Ishikawa (cell line): Measurements from ENCODE around the gene BIRC2.

ENCODE experiments used
- CEBPB ChIP-seq: IDR thresholded peaks from 2 replicates; pipeline ENCODE4 v1.6.1; 2012
- CREB1 ChIP-seq: IDR thresholded peaks from 2 replicates; pipeline ENCODE4 v1.6.1; 2012; ENCODE audit warnings: low read depth
- EGR1 ChIP-seq: IDR thresholded peaks from 2 replicates; pipeline ENCODE4 v1.6.1; 2012
- EP300 ChIP-seq: IDR thresholded peaks from 2 replicates; pipeline ENCODE4 v1.6.1; 2012; ENCODE audit warnings: borderline replicate concordance
- FOXM1 ChIP-seq: IDR thresholded peaks from 2 replicates; pipeline ENCODE4 v1.6.1; 2012; ENCODE audit warnings: low read depth, borderline replicate concordance
- NFIC ChIP-seq: IDR thresholded peaks from 2 replicates; pipeline ENCODE4 v1.6.1; 2012
- RAD21 ChIP-seq: IDR thresholded peaks from 2 replicates; pipeline ENCODE4 v1.6.1; 2012; ENCODE audit warnings: low read depth
- REST ChIP-seq: IDR thresholded peaks from 2 replicates; pipeline ENCODE4 v1.6.1; 2012; ENCODE audit warnings: low read depth, mild to moderate bottlenecking
- TAF1 ChIP-seq: IDR thresholded peaks from 2 replicates; pipeline ENCODE4 v1.6.1; 2012; ENCODE audit warnings: low read depth, mild to moderate bottlenecking
- TCF12 ChIP-seq: IDR thresholded peaks from 2 replicates; pipeline ENCODE4 v1.6.1; 2012; ENCODE audit warnings: low read depth
- TEAD4 ChIP-seq: IDR thresholded peaks from 2 replicates; pipeline ENCODE4 v1.6.1; 2012
- USF1 ChIP-seq: IDR thresholded peaks from 2 replicates; pipeline ENCODE4 v1.6.1; 2012
- YY1 ChIP-seq: IDR thresholded peaks from 2 replicates; pipeline ENCODE4 v1.6.1; 2012; ENCODE audit warnings: low read depth
- ZBTB7A ChIP-seq: IDR thresholded peaks from 2 replicates; pipeline ENCODE4 v1.6.1; 2012; ENCODE audit warnings: low read depth
- TF ChIP-seq, protein P1 (sequence below): IDR thresholded peaks from 2 replicates; pipeline ENCODE4 v1.6.1; 2012

Gene BIRC2

GRCh38 chr11:102346456-102346747 is 612 bp upstream of the BIRC2 start:
- TF ChIP-seq FOXM1 = no peak
- TF ChIP-seq REST = no peak
- no peak for TF ChIP-seq TCF12
- no peak for TF ChIP-seq YY1
- TF ChIP-seq, protein P1, sequence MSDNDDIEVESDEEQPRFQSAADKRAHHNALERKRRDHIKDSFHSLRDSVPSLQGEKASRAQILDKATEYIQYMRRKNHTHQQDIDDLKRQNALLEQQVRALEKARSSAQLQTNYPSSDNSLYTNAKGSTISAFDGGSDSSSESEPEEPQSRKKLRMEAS = no peak
- no peak for TF ChIP-seq USF1
- TF ChIP-seq EGR1 = no peak
- no peak for TF ChIP-seq CREB1
- no peak for TF ChIP-seq EP300
- TF ChIP-seq TAF1 = no peak
- no peak for TF ChIP-seq RAD21
- no peak for TF ChIP-seq NFIC
- no peak for TF ChIP-seq TEAD4
- TF ChIP-seq CEBPB = no peak
- no peak for TF ChIP-seq ZBTB7A

GRCh38 chr11:102347462-102348370 is 702 bp downstream of the BIRC2 start:
- TF ChIP-seq TAF1 (no peak), EP300 (no peak), ZBTB7A (peak; percentile 51; the same call in 1 of the 2 replicates), EGR1 (0 out of 2 replicates have a peak, but pooled peaks have one; percentile 33)

- TF ChIP-seq CREB1 (no peak), EP300 (no peak), CEBPB (no peak), YY1 (no peak), REST (no peak), TEAD4 (no peak), USF1 (no peak), TAF1 (no peak), RAD21 (no peak), NFIC (no peak), TCF12 (no peak)
- TF ChIP-seq, protein P1 = no peak
These were observed 10.1 kb downstream of the BIRC2 start for GRCh38 chr11:102357116-102357515.

GRCh38 chr11:102359372-102359771 is 12.4 kb downstream of the BIRC2 start:
- TF ChIP-seq RAD21 (no peak), USF1 (no peak), TCF12 (no peak), NFIC (no peak)

- TF ChIP-seq RAD21 = no peak
- TF ChIP-seq USF1 = no peak
- no peak for TF ChIP-seq TAF1
- TF ChIP-seq TEAD4 = no peak
- no peak for TF ChIP-seq REST
- no peak for TF ChIP-seq YY1
- TF ChIP-seq, protein P1 = no peak
- no peak for TF ChIP-seq TCF12
- TF ChIP-seq EP300 = no peak
- no peak for TF ChIP-seq CREB1
- TF ChIP-seq FOXM1 = no peak
- no peak for TF ChIP-seq CEBPB
- TF ChIP-seq EGR1 = no peak
- no peak for TF ChIP-seq ZBTB7A
- TF ChIP-seq NFIC = no peak
These were observed 13.7 kb downstream of the BIRC2 start for GRCh38 chr11:102360681-102361080.
